Stomach (tissue), 9 donors: ENCODE measurements around the gene PTBP3. TPM values are rescaled to one million over a fixed set of nuclear protein-coding genes. Genes with fewer than 3 reads are reported as not detected.

ENCODE experiments used
- DNase-seq, 2 donors: peaks; one replicate each; pipeline versions ENCODE4 v3.0.0 to v3.0.0-alpha.2; 2013 to 2019
- H3K27ac ChIP-seq, 5 donors: fragments of 200-600 bp in 4 of 5; sonication (generic) in 4 of 5; one replicate each; pipeline ENCODE4 v1.5.1; 2013 to 2019; ENCODE audit warnings: mild to moderate bottlenecking in 1 of 5, moderate library complexity in 1 of 5
- H3K27me3 ChIP-seq, 3 donors: fragments of 200-600 bp; sonication (generic); one replicate each; pipeline ENCODE4 v1.5.1; 2017 to 2019; ENCODE audit warnings: mixed run types in 1 of 3
- H3K36me3 ChIP-seq, 4 donors: fragments of 200-600 bp; sonication (generic); 1 replicate in 3 of 4; 2 replicates in 1 of 4; pipeline ENCODE4 v1.5.1; 2016 to 2019
- H3K4me1 ChIP-seq, 4 donors: fragments of 200-600 bp; sonication (generic); one replicate each; pipeline ENCODE4 v1.5.1; 2016 to 2019
- H3K4me3 ChIP-seq, 4 donors: fragments of 200-600 bp; sonication (generic) in 3 of 4; one replicate each; pipeline ENCODE4 v1.5.1; 2016 to 2019; ENCODE audit warnings: mild to moderate bottlenecking in 1 of 4
- H3K9me3 ChIP-seq, 4 donors: fragments of 200-600 bp; sonication (generic); one replicate each; pipeline ENCODE4 v1.5.1; 2016 to 2019
- EP300 ChIP-seq: sonication (generic); formaldehyde crosslinking; IDR thresholded peaks from one replicate; pipeline ENCODE4 v1.6.1; 2017; ENCODE audit warnings: antibody characterized with exemption
- POLR2A ChIP-seq, 4 donors: fragments of 450-650 bp; IDR thresholded peaks; one replicate each; pipeline ENCODE4 v1.6.1; 2016; ENCODE audit warnings: antibody characterized with exemption in 4 of 4, control low read depth in 2 of 4, mild to moderate bottlenecking in 1 of 4, moderate library complexity in 1 of 4
- POLR2AphosphoS5 ChIP-seq, 3 donors: sonication (generic); formaldehyde crosslinking; IDR thresholded peaks; one replicate each; pipeline ENCODE4 v1.6.1; 2016; ENCODE audit warnings: antibody characterized with exemption in 3 of 3
- WGBS, 5 donors: extraction: QIAGEN DNeasy Blood & Tissue Kit in 3 of 5; methylation state at CpG; one replicate each; pipeline versions ENCODE4 v1.1.5 to v1.1.7; 2013 to 2018; 5-methylcytosine and 5-hydroxymethylcytosine counted together
- intact Hi-C: fragments of 100-400 bp; cut with DNase I; formaldehyde crosslinking; loops from one replicate; pipeline ENCODE4 v1.15.1; 2023; ENCODE audit warnings: low total_unique reads
- polyA plus RNA-seq, 3 donors: library from polyadenylated mRNA; stranded (reverse); fragments of 200-250 nt; gene quantifications; one replicate each; pipeline ENCODE4 v1.2.3, GENCODE V29; 2013
- total RNA-seq, 5 donors: library from RNA; depleted of rRNA; stranded (reverse); fragments of >200 nt; gene quantifications; one replicate each; pipeline versions ENCODE4 v1.1.0 to v1.2.3, GENCODE V29; 2014 to 2016
- TF ChIP-seq, protein P1 (sequence below), 7 experiments: fragments of 450-650 bp in 4 of 7; fragments of 200-600 bp in 3 of 7; sonication (generic) in 3 of 7; IDR thresholded peaks; one replicate each; pipeline ENCODE4 v1.5.1; 2016 to 2019; ENCODE audit warnings: antibody characterized with exemption in 7 of 7, control low read depth in 2 of 7, mild to moderate bottlenecking in 1 of 7
- donor health status: healthy with polysubstance abuse.
- donor health status: Bipolar disorder and iron deficiency.
- donor health status: healthy.

The PTBP3 gene
- total and polyA plus RNA-seq, 8 donors: 11.7 to 90.7 (median 24.1) TPM

DNA sequence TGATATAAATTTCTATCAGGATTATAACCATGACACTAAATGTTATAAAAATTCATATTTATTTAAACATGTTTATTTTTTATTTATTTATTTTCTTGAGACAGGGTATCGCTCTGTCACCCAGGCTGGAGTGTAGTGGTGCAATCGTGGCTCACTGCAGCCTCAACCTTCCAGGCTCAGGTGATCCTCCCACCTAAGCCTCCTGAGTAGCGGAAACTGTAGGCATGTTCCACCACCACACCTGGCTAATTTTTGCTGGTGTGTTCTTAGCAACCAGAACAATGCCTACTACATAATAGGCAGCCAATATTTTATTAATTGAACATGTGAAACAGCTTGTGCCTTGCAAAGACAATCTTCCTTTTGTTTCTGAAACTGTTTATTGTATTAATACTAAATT, 6.5 kb upstream of the PTBP3 start:
- Histone ChIP-seq H3K27me3 (no peaks in the 10 kb centered on the region), H3K4me1 (peaks cover 0 to 2% (median under 1%) of the 10 kb centered on the region in 4 donors), H3K9me3 (no peaks in the 10 kb centered on the region), H3K4me3 (no peak overlapping the region), H3K36me3 (no peaks in the 10 kb centered on the region), H3K27ac (no peak overlapping the region)
- WGBS, 5 donors: 91 to 97% (median 96%) methylated on average over 3 of the region's 3 CpGs
- no peak for DNase-seq
- intact Hi-C loops: no loop called here
- no peak for TF ChIP-seq POLR2A (IDR thresholded peaks at IDR 0.05)
- no peak for TF ChIP-seq EP300
- TF ChIP-seq, protein P1, sequence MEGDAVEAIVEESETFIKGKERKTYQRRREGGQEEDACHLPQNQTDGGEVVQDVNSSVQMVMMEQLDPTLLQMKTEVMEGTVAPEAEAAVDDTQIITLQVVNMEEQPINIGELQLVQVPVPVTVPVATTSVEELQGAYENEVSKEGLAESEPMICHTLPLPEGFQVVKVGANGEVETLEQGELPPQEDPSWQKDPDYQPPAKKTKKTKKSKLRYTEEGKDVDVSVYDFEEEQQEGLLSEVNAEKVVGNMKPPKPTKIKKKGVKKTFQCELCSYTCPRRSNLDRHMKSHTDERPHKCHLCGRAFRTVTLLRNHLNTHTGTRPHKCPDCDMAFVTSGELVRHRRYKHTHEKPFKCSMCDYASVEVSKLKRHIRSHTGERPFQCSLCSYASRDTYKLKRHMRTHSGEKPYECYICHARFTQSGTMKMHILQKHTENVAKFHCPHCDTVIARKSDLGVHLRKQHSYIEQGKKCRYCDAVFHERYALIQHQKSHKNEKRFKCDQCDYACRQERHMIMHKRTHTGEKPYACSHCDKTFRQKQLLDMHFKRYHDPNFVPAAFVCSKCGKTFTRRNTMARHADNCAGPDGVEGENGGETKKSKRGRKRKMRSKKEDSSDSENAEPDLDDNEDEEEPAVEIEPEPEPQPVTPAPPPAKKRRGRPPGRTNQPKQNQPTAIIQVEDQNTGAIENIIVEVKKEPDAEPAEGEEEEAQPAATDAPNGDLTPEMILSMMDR (IDR thresholded peaks at IDR 0.05): no peak
- TF ChIP-seq POLR2AphosphoS5 (IDR thresholded peaks at IDR 0.05): no peak

DNA sequence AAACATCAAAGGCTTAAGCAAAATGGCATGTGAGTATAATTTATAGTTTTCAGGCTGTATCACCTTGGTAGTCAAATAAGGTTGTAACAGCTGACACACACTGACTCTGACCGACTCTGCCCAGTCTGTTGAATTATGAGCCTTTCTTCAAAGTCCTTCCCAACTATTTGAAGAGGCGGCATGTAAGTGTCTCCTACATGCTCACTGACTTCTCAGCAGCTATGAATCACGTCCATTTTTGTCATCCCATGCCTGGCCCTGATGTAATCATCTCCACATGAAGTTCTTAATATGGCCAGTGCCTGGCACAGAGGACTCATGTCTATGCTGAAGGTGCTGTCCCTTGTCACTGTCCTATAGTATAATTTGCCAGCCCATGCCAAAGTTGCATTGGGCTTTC, 5.1 kb upstream of the PTBP3 start:
- Histone ChIP-seq H3K4me1 (peaks cover 0 to 7% (median 6%) of the 10 kb centered on the region in 4 donors), H3K36me3 (no peaks in the 10 kb centered on the region), H3K4me3 (no peak overlapping the region), H3K27ac (no peak overlapping the region), H3K27me3 (no peaks in the 10 kb centered on the region), H3K9me3 (no peaks in the 10 kb centered on the region)
- 63 to 74% (median 72%) methylated on average over 3 of the region's 3 CpGs for whole genome bisulfite sequencing, 5 donors
- intact Hi-C loops: no loop called here
- no peak for DNase-seq
- TF ChIP-seq, protein P1 (IDR thresholded peaks at IDR 0.05): no peak
- TF ChIP-seq POLR2A (IDR thresholded peaks at IDR 0.05) (no peak), EP300 (no peak), POLR2AphosphoS5 (IDR thresholded peaks at IDR 0.05) (no peak)

DNA sequence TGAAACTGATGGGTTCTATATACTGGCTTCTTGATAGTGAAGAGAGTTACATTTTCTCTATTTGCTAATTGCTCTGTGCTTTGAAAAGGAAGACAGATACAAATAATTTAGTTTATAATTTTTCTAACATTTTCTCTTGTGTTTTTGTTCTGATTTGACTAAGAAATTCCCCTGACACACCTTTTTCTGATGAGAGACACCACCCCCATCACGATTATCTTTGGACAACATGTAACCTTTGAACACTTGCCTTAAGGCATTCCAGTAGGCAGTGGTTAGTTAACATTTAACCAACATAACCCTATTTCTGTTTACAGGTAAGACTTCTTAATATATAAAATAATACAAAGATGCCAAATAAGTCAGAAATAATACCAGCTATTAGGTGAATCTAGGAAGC, 4.1 kb upstream of the PTBP3 start:
- 28 to 54% (median 33%) methylated on average over 1 of the region's 1 CpG for WGBS, 5 donors
- no peaks in the 10 kb centered on the region for H3K9me3 ChIP-seq
- no peaks in the 10 kb centered on the region for H3K36me3 ChIP-seq
- no peak overlapping the region for H3K4me3 ChIP-seq
- intact Hi-C loops: no loop called here
- TF ChIP-seq POLR2A (IDR thresholded peaks at IDR 0.05): no peak
- TF ChIP-seq, protein P1 (IDR thresholded peaks at IDR 0.05): no peak
- no peak for TF ChIP-seq EP300
- TF ChIP-seq POLR2AphosphoS5 (IDR thresholded peaks at IDR 0.05): no peak
- no peak overlapping the region for H3K27ac ChIP-seq
- H3K27me3 ChIP-seq: no peaks in the 10 kb centered on the region
- H3K4me1 ChIP-seq: peaks cover 0 to 7% (median 6%) of the 10 kb centered on the region in 4 donors
- no peak for DNase-seq

DNA sequence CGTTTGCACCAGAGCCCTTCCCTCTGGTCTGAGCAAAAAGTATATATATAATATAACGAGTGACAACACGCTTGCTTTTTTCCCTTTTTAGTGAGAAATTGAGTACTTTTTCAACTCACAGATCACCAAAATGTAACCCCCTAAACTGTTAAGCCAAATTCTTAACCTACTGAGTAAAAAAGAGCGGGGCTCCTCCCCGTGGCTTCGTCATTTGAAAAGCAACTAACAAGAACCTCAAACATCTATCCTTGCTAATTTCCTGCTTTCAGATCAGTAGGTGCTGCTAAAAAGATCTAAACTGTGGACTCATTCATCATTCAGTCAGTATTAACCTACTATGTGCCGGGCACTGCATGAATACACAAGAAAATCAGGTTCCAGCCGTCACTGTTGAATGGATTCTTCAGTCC, 1.0 kb upstream of the PTBP3 start:
- Histone ChIP-seq H3K36me3 (no peaks in the 10 kb centered on the region), H3K27me3 (no peaks in the 10 kb centered on the region), H3K27ac (peak overlapping the region in 4 of 5 donors; percentile 95 to 100 (median 100)), H3K4me1 (peaks cover 6 to 38% (median 19%) of the 10 kb centered on the region in 4 donors), H3K9me3 (no peaks in the 10 kb centered on the region), H3K4me3 (peak overlapping the region; percentile 53 to 99 (median 82))
- peak in 1 of 2 donors; percentile 73 for DNase-seq
- intact Hi-C loops: no loop called here
- TF ChIP-seq EP300 (no peak), POLR2A (IDR thresholded peaks at IDR 0.05) (no peak), POLR2AphosphoS5 (IDR thresholded peaks at IDR 0.05) (no peak)
- TF ChIP-seq, protein P1 (IDR thresholded peaks at IDR 0.05): no peak
- WGBS, 5 donors: 3 to 18% (median 6%) methylated on average over 8 of the region's 8 CpGs
